ES-I3 (cell line): ENCODE results near the gene GNB5.
"Not testable (repeated sequence)": the region's sequence is repeated elsewhere in the genome, so short reads cannot be mapped to it uniquely, and the experiment has no call there.

Experiments used
- H3K36me3 ChIP-seq: 2 replicates; pipeline ENCODE4 v1.6.1; 2013; ENCODE audit warnings: mild to moderate bottlenecking, low read length, control low read depth, moderate library complexity; ENCODE audit not compliant: insufficient read depth
- H3K4me1 ChIP-seq: 2 replicates; pipeline ENCODE4 v1.6.1; 2013; ENCODE audit warnings: mild to moderate bottlenecking, control low read depth, low read length; ENCODE audit not compliant: insufficient read depth
- H3K9ac ChIP-seq: 2 replicates; pipeline ENCODE4 v1.6.1; 2013; ENCODE audit warnings: low read depth, mild to moderate bottlenecking, low read length, moderate library complexity
- H3K9me3 ChIP-seq: 2 replicates; pipeline ENCODE4 v1.6.1; 2013; ENCODE audit warnings: mild to moderate bottlenecking, low read length, moderate library complexity; ENCODE audit not compliant: control insufficient read depth, insufficient read depth

Gene GNB5

DNA sequence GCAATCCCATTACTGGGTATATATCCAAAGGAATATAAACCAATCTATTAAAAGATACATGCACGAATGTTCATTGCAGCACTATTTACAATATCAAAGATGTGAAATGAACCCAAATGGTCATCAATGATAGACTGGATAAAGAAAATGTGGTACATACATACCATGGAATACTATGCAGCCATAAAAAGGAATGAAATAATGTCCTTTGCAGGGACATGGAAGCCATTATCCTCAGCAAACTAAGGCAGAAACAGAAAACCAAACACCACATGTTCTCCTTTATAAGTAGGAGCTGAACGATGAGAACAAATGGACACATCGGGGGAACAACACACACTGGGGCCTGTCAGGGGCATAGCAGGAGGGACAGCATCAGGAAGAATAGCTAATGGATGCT, 21.0 kb downstream of the GNB5 start:
- H3K4me1 ChIP-seq, H3K9me3 ChIP-seq, H3K9ac ChIP-seq, H3K36me3 ChIP-seq: not testable (repeated sequence)

DNA sequence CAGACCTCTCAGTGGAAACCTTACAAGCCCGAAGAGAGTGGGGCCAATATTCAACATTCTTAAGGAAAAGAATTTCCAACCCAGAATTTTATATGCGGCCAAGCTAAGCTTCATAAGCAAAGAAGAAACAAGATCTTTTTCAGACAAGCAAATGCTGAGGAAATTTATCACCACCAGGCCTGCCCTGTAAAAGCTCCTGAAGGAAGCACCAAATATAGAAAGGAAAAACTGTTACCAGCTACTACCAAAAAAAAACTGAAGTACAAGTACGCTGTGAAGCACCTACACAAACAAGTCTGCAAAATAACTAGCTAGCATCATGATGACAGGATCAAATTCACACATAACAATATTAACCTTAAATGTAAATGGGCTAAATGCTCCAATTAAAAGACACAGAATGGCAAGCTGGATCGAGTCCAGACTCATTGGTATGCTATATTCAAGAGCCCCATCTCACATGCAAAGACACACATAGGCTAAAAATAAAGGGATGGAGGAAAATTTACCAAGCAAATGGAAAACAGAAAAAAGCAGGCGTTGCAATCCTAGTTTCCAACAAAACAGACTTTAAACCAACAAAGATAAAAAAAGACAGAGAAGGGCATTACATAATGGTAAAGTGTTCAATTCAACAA, 25.6 kb downstream of the GNB5 start:
- H3K4me1 ChIP-seq, H3K9ac ChIP-seq, H3K9me3 ChIP-seq, H3K36me3 ChIP-seq: not testable (repeated sequence)

DNA sequence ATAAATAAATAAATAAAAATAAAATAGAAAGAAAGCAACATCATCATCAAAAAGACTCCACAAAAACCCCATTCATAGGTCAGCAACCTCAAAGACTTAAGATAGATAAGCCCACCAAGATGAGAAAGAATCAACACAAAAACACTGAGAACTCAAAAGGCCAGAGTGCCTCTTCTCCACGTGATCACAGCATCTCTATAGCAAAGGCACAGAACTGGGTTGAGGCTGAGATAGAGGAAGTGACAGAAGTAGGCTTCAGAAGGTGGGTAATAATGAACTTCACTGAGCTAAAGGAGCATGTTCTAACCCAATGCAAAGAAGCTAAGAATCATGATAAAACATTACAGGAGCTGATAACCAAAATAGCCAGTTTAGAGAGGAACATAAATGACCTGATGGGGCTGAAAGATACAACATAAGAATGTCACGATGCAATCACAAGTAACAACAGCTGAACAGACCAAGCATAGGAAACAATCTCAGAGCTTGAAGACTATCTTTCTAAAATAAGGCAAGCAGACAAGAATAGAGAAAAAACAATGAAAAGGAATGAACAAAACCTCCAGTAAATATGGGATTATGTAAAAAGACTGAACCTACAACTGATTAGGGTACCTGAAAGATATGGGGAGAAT, 26.4 kb downstream of the GNB5 start:
- Histone ChIP-seq H3K9me3 (no peaks in the 10 kb centered on the region), H3K36me3 (no peaks in the 10 kb centered on the region), H3K9ac (no peak overlapping the region), H3K4me1 (no peaks in the 10 kb centered on the region)

DNA sequence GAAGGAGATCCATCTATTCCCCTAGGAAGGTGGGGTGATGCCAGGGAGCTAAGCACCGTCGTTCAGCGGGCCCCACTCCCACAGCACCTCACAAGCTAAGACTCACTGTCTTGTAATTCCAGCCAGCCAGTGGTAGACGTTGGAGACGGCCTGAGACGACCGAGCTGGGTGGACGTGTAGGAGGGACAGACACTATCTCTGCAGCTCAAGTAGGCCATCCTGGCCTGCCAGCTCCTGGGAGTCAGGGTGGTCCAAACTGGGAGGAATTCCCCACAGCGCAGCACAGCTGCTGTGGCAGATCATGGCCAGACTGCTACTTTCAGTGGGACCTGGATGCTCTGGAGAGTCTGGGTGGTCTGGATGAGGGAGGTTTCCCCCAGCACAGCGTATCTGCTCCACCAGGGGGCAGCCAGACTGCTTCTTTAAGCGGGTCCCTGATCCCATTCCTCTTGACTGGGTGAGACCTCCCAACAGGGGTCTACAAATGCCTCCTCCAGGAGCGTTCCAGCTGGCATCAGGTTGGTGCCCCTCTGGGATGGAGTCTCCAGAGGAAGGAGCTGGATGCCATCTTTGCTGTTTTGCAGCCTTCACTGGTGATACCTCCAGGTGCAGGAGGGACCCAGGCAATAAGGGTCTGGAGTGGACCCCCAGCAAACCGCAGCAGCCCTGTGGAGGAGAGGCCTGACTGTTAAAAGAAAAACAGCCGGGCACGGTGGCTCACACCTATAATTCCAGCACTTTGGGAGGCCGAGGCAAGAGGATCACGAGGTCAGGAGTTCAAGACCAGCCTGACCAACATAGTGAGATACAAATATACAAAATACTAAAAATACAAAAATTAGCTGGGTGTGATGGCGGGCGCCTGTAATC, 27.6 kb downstream of the GNB5 start:
- H3K9ac ChIP-seq = no peak overlapping the region

DNA sequence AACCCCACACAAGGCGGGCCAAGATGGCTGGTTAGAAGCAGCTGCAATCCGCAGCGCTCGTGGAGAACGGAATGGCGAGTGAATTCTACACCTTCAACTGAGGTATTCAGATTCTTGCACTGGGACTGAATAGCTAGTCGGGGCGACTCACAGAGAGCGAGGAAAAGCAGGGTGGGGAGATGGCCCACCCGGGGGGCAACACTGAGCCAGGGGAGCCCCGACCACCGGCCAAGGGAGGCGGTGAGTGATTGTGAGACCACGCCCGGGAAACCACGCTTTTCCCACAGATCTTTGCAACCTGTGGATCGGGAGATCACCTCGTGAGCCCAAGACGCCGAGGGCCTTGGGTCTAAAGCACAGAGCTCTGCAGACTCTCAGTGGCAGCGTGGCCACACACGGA, 28.3 kb downstream of the GNB5 start:
- H3K4me1 ChIP-seq = no peaks in the 10 kb centered on the region
- H3K9ac ChIP-seq = no peak overlapping the region
- no peaks in the 10 kb centered on the region for H3K36me3 ChIP-seq
- H3K9me3 ChIP-seq = no peaks in the 10 kb centered on the region

More for the DNA sequence above, 27.6 kb downstream of the GNB5 start:
- Histone ChIP-seq H3K36me3 (no peaks in the 10 kb centered on the region), H3K4me1 (no peaks in the 10 kb centered on the region), H3K9me3 (no peaks in the 10 kb centered on the region)

DNA sequence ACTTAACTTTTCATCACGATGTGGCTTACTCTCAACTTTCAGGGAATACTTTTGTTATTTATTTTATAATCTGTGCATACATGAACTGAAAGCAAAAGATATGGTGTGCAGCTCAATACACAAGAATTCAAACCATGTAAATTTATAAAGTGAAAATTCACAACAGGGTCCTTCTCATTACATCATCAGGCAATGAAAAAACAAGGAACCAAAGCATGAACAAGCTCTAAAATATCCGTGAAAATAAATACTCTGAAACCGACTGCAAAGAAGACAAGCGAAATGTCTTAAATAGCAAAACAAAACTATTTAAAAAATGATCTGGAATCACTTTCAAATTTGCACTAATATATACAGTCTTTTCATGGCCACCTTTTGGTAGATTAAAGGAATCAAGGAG, 28.9 kb downstream of the GNB5 start:
- H3K36me3 ChIP-seq = no peaks in the 10 kb centered on the region
- H3K4me1 ChIP-seq = no peaks in the 10 kb centered on the region
- H3K9ac ChIP-seq = no peak overlapping the region
- H3K9me3 ChIP-seq = no peaks in the 10 kb centered on the region

DNA sequence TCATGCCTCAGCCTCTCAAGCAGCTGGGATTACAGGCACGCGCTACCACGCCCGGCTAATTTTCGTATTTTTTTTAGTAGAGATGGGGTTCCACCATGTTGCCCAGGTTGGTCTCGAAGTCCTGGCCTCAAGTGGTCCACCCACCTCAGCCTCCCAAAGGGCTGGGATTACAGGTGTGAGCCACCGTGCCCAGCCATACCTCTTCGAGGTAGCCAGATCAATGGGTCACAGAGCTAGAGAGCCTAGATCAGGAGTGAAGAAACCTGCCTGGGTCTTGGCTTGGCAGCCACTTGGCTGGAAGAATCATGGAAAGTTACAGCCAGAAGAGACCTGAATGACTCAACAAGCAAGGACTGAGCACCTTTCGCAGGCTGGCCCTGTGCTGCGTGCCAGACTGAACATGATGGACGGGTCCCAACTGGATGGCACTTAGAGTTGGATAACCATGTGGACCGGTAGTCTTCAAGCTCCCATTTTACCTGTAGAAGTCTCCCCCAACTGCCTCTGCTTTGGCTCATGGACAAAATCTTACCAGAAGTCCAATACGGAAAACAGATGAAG, 29.7 kb downstream of the GNB5 start:
- H3K9ac ChIP-seq = no peak overlapping the region
- H3K36me3 ChIP-seq = no peaks in the 10 kb centered on the region

DNA sequence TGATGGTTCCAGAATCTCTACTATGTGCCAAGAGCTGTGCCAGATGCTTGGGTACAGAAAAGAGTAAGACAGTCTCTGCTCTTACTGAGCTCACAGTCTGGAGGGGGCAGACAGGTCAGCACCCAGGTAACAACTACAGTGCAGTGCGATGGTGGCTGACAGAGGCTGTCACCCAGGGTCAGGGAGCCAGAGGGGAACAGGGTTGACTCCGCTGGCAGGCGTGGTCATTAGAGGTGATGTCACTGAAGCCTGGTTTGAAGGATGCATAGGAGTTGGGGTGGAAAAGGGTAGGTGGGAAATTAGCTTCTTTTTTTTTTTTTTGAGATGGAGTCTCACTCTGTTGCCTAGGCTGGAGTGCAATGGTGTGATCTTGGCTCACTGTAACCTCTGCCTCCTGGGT, 31.5 kb downstream of the GNB5 start:
- no peaks in the 10 kb centered on the region for H3K9me3 ChIP-seq
- no peak overlapping the region for H3K9ac ChIP-seq
- H3K4me1 ChIP-seq = no peaks in the 10 kb centered on the region
- no peaks in the 10 kb centered on the region for H3K36me3 ChIP-seq

More for the DNA sequence above, 29.7 kb downstream of the GNB5 start:
- no peaks in the 10 kb centered on the region for H3K9me3 ChIP-seq
- H3K4me1 ChIP-seq = no peaks in the 10 kb centered on the region

DNA sequence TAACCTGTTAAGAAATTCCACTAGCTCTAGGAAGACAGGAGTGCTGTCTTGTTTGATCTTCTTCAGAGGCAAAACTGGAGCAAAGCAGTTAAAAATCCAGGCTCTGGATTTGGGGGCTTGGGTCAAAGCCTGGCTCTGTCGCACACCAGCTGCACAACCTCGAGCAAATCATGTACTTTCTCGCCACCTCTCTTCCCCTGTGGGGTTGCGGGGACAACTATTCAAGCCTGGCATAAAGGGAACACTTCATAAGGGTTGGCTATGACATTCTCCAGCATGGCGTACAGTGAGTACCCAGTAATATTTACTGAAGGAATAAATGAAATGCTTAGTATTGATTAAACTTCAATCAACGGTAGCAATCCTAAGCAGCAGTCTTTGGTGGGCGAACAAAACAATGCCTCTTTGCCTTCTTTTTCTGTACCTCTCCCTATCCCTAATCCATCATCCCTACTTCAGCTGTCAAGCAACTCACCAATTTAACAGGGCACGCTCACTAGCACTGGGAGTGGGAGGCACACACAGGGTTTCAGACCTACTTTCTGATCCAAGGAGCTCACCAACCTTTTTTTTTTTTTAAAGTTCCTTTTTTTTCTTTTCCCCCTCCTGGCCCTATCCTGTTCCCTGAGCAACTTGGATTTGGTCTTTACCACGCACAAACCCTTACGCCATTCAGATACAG, 33.0 kb downstream of the GNB5 start:
- Histone ChIP-seq H3K9me3 (no peaks in the 10 kb centered on the region), H3K36me3 (no peaks in the 10 kb centered on the region), H3K4me1 (no peaks in the 10 kb centered on the region), H3K9ac (no peak overlapping the region)

DNA sequence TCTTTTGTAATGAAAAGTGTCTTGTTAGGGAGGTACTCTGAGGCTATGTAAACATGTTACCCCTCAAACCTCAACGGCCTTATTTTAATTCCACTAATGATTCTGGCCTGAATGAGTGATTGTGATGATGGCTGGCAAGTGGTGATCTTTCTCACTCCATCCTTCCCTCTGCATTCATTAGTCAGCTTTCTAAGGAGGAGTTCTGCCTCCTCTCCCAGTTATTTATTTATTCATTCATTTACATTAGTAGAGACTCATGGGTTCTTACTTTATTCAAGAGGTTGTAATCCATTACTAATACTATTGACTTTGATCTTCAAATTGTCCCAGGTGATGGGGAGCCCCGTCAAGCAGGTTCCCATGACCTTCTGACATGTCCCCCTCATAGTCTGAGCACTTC, 35.3 kb downstream of the GNB5 start:
- Histone ChIP-seq H3K36me3 (no peaks in the 10 kb centered on the region), H3K9ac (no peak overlapping the region), H3K9me3 (no peaks in the 10 kb centered on the region)

DNA sequence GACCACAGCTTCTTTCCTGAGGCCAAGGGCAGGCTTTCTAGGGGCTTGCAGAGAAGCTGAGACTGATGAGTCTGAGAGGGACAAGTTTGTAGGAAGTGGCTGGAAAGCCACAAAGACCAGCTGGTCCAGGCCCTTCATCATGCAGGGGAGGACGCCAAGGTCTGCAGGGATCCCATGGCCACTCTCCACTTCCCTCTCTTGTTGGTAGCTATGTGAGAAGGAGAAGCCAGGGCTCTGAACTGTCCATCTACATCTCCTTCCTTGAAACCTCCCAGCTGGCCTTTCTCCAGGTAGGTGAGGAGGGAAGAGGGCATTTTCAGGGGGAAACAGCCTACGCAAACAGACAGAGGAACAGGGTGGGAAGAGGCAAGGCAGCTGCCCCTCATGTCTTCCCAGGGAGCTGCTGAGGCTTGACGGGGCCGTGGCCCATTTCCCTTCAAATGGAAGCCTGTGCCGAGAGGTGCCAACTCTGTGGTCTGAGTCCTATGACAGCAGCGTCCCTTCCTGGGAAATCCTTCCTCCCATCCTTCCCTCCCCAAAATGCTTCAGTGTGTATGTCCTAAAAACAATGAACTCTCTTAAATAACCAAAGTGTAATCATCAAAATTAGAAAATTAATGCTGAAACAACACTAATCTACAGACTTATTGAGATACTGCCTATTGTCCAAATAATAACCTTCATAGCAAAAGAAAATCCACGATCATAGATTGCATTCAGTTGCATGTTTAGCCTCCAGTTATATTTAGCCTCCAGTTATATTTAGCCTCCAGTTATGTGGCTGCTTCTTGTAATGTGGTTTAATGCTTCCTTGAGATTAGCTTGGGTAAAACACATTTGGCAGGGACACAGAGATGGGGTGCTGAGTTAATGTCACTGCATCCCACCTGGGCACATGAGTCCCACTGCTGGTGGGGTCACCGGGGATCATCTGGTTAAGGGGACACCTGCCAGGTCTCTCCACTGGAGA, 36.0 kb downstream of the GNB5 start:
- no peak overlapping the region for H3K9ac ChIP-seq
- H3K4me1 ChIP-seq = no peaks in the 10 kb centered on the region
- no peaks in the 10 kb centered on the region for H3K9me3 ChIP-seq
- H3K36me3 ChIP-seq = no peaks in the 10 kb centered on the region

More for the DNA sequence above, 35.3 kb downstream of the GNB5 start:
- no peaks in the 10 kb centered on the region for H3K4me1 ChIP-seq

DNA sequence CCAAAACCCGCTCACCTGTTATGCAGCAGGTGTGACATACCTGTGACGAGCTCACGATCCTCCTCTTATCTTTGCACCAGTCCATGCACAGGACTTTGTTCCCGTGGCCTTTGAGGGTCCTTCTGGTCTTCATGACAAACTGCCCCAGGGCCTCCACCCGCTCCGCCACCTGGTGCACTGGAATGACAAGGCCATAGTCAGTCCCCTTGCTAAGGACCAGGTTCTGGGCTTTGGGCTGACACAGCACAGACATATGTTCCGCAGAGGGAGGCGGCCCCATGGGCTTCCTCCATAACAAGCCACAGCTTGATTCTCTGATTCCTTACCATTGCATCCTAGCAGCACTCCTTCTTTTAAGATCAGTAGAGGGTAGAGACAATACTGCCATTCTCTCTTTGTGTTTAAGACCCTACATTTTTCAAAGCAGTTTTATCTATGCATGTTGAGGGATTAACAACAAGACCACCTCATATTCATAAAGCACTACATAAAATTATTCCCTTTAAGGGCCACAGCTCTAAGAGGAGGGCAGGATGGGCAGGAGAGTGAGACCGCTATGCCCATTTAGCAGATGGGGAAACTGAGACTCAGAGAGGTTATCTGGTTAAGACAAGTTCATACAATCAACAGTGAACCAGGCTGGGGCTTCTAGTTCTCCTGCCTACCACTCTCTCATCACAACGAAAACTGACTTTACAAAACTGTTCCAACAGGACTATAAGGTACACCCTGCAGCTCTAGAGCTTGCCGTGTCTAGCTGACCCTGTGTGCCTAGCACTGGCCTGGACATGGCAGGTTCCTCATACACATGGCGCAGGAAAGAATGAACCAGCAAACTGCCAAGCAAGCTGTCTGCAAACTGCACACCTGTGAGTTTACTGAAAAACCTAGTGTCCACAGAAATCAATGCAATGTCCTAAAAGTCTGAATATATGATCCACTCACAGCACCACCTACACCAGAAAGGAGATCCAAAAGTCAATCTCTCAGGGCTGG, 37.0 kb downstream of the GNB5 start:
- H3K9ac ChIP-seq = no peak overlapping the region
- H3K36me3 ChIP-seq = no peaks in the 10 kb centered on the region
- no peaks in the 10 kb centered on the region for H3K4me1 ChIP-seq
- no peaks in the 10 kb centered on the region for H3K9me3 ChIP-seq
